ENCODE results near the gene HAAO. TPM values are rescaled to one million over a fixed set of nuclear protein-coding genes. Genes with fewer than 3 reads are reported as not detected.

HAAO gene
- total and polyA plus RNA-seq, 2 of the 8 experiments (the other 6 are each of a cell fraction or from before 2014, with no cell fraction given), result 2.5 to 7.0 TPM

DNA sequence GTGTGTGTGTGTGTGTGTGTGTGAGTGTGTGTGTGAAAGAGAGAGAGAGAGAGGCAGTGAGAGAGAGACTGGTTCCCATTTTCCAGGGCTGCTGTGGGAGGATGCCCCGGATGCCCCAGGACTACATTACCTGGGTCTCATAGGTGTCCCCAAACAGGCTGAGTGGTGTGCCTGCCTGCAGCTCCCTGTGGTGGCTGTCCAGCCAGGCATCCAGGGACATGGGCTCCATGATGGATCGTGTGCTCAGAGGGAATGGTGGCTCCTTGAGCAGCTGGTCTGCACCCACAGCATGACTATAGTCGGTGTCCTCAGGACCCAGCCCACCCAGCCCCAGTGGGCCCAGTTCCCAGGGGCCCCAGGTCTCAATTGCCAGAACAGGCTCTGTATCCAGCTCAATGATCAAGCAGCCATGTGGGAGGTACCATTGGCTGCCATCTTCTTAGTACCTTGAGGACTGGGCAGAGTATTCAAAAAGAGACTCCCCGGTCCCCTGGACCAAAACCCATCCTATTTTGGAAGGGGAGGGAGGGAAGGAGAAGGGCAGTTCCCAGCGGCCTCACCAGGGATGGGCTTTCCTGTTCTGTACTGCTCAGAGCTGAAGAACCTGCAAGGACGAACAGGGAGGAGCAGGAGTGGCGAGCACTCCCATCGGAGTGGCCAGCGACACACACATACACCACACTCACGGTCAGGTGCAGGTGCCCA is 22.6 kb downstream of the HAAO start:
- DNase-seq (ENCODE audit: low read depth in 1 of 2, low spot score in 2 of 2) (peak in 1 of 2 experiments; percentile 43), FAIRE-seq (no peak)
- Histone ChIP-seq H2BK20ac (ENCODE audit: low read length) (no peak overlapping the region), H3K4ac (replicated peaks; ENCODE audit: insufficient read length, low read depth, low read length) (no peak overlapping the region), H4K5ac (ENCODE audit: insufficient read length, low read depth, low read length) (no peak overlapping the region), H3K4me3 (ENCODE audit: extremely low read depth in 1 of 4, insufficient read depth in 2 of 4, low read depth in 3 of 4, low read length in 4 of 4) (no peak overlapping the region), H3K56ac (replicated peaks; ENCODE audit: insufficient read length, low read depth, low read length) (no peak overlapping the region), H3K18ac (ENCODE audit: extremely low read depth, low read length) (no peak overlapping the region), H3K79me1 (ENCODE audit: low read depth, low read length) (no peaks in the 10 kb centered on the region), H3K9ac (replicated peaks in 1 of 4; ENCODE audit: extremely low read depth in 1 of 4, low read depth in 3 of 4, low read length in 3 of 4) (no peak overlapping the region), H3K27me3 (replicated peaks in 1 of 4; ENCODE audit: control insufficient read depth in 3 of 4, extremely low read depth in 1 of 4, insufficient read depth in 3 of 4, low read length in 3 of 4) (no peaks in the 10 kb centered on the region), H4K91ac (replicated peaks; ENCODE audit: insufficient read length, low read length) (no peak overlapping the region), H3K23ac (ENCODE audit: insufficient read length) (no peak overlapping the region), H3K14ac (ENCODE audit: insufficient read length) (no peak overlapping the region), H3K79me2 (ENCODE audit: control insufficient read depth in 1 of 2, insufficient read depth in 2 of 2, low read length in 2 of 2) (no peaks in the 10 kb centered on the region), H4K8ac (ENCODE audit: extremely low read depth, insufficient read depth, low read length) (no peak overlapping the region; the same call in 1 of the 2 replicates), H2BK15ac (ENCODE audit: low read length) (no peak overlapping the region), H2BK120ac (replicated peaks; ENCODE audit: low read depth, low read length) (no peak overlapping the region), H3K4me1 (replicated peaks in 1 of 4; ENCODE audit: control insufficient read depth in 3 of 4, insufficient read depth in 4 of 4, low read length in 3 of 4) (peaks cover 1 to 16% (median 6%) of the 10 kb centered on the region in 4 experiments; a peak in 4 of 7 replicates), H2BK5ac (ENCODE audit: low read depth, low read length) (no peak overlapping the region), H2AK5ac (ENCODE audit: low read depth, low read length) (no peak overlapping the region), H2AFZ (ENCODE audit: low read length) (no peak overlapping the region), H3K9me3 (ENCODE audit: insufficient read depth in 2 of 2, low read depth in 1 of 2, low read length in 1 of 2) (no peaks in the 10 kb centered on the region), H3K36me3 (ENCODE audit: control insufficient read depth in 2 of 4, insufficient read depth in 4 of 4, low read length in 3 of 4) (no peaks in the 10 kb centered on the region), H3K4me2 (ENCODE audit: insufficient read depth in 1 of 2, low read depth in 2 of 2, low read length in 2 of 2) (no peak overlapping the region), H2BK12ac (ENCODE audit: low read depth, low read length) (no peak overlapping the region), H3K27ac (ENCODE audit: low read depth, low read length) (no peak overlapping the region), H3K23me2 (ENCODE audit: low read depth, low read length) (no peaks in the 10 kb centered on the region), H4K20me1 (replicated peaks in 1 of 2; ENCODE audit: control insufficient read depth in 1 of 2, insufficient read depth in 2 of 2, low read length in 2 of 2) (no peaks in the 10 kb centered on the region)
- ChIA-PET CTCF (ENCODE audit: partially characterized antibody) (interaction anchor here (0.7 to 4.1 kb wide), 15 partner anchors 9 to 340 kb away, joined by 3 to 35 read pairs (median 3); no protein-coding TSS in a partner anchor), POLR2A (ENCODE audit: partially characterized antibody) (interaction anchor here (1.2 to 2.1 kb wide), 3 partner anchors 9 to 41 kb away, joined by 4 to 6 read pairs (median 5); no protein-coding TSS in a partner anchor)
- WGBS, 2 experiments (ENCODE audit: extremely low coverage in 1 of 2, insufficient coverage in 1 of 2, insufficient read length in 1 of 2, insufficient replicate concordance in 2 of 2, low coverage in 1 of 2, low lambda C conversion rate in 2 of 2, missing lambda C conversion rate in 1 of 2), result 87% methylated on average over 8 of the region's 10 CpGs; no CpG with 5 or more reads in 1 of the 2 experiments
- no peak for TF ChIP-seq CHD1 (IDR thresholded peaks at IDR 0.05; ENCODE audit: low read depth, low read length)
- TF ChIP-seq POU5F1 (IDR thresholded peaks at IDR 0.05; ENCODE audit: low read depth, low read length), result no peak
- TF ChIP-seq TBP (IDR thresholded peaks at IDR 0.05; ENCODE audit: low read depth, low read length), result no peak

Measured in H1 (cell line).